CD4-positive, alpha-beta T cell treated with Interleukin-4 for 4 hours (primary cell): ENCODE data around the gene SATB2.

Source experiments
- DNase-seq: peaks from one replicate; pipeline ENCODE4 v3.0.0-alpha.2; 2020

SATB2 gene

DNA sequence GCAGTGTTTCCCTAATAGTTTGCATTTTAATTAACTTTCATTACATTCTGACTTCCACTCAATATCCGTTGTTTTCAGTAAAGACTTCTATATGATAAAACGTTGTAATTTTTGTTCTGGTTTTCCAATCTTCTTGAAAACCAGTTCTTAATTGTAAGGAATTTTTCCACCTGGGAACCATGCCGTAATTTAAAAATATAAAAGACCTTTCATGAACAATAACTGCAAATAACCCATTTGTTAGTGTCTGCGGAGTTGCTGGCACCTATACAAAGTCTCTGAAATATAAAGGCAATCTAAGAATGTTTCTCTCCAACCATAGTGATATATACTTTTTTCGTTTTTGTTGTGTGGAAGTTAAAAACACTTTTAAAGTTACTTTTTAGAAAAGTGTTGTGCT lies 7.7 kb upstream of the SATB2 start:
- no peak for DNase-seq

GRCh38 chr2:199464606-199465352 lies 7.0 kb upstream of the SATB2 start:
- DNase-seq, result no peak

DNA sequence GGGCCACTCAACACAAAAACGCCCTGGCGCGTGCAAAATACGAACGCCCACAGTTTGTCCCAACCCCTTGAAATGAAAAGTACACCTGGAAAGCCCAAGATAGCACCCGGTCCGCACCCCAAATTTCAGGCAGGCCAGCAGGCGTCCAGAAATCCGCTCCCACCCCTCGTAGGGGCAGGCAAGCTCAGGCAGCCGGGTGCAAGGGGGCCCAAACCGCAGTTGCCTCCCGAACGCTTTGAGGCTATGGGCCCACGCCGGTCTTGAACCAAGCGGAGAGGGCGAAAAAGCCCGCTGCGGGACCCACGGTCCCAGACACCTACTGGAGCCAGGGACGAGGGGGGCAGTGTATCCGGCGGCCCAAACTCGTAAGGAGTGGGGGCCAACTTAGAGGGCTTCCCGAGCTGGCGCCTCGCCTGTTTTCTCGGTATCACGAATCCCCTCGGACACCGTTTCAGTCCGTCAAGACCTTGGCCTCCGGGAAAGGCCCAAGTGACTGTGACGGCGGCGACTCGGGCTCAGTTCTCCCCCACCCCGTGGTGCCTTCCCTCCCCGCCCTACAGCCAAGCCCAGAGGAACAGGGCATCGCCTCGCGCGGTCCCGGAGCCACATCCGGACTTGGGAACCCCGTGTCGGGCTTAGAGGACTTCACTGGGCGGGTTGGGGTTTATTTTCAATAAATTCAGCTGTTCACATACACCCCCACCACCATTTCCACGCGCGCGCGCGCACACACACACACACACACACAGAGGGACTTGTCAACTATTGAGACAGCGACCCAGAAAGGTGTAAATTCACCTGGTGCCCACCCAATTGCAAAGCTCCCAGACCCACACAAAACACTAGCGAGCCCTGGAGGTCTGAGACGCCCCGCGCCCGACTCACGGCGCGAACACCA lies 6.2 kb upstream of the SATB2 start:
- no peak for DNase-seq

- DNase-seq, result peak; percentile 16
Observed at GRCh38 chr2:199462956-199463692, 5.4 kb upstream of the SATB2 start.

GRCh38 chr2:199462347-199462955 lies 4.7 kb upstream of the SATB2 start:
- no peak for DNase-seq

- no peak for DNase-seq
Observed at GRCh38 chr2:199461711-199462346, 4.1 kb upstream of the SATB2 start.

DNA sequence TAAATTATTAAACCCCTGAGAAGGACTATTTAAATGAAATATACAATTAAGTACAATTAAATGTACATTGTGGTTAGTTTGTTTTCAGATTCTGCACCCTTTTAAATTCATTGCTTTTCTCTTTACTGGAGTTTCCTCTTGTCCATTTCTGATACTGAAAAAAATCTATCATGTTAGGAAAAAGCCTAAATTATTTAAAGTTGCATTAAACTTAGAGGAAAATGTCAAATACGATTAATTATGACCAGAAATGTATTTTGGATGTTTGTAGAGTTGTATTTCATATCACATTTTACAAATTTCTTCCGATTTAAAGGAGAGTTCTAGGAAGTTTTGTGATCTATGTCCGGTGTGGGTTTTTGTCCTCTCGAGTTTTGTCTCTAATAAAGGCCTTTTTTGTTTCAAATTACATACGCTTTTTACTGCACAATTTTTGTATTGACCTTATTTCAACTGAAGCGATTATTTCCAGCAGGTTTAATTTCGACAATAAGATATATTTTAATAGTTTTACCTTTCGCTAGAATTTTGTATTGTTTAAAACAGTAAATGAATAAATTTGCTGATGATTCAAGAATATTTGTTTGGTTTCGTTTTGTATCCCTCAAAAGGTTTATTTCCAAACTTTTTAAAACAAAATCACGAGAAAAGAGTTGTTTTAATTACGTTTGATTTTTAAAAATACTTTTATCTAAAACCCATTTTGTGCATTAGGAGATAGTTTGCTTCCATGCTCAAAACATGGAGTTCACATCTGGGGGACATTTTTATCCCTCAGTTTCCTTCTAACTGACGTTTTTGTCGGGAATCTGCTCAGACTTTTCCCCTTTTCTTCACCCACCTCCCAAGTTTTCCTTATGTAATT lies 3.3 kb upstream of the SATB2 start:
- DNase-seq, result no peak

DNA sequence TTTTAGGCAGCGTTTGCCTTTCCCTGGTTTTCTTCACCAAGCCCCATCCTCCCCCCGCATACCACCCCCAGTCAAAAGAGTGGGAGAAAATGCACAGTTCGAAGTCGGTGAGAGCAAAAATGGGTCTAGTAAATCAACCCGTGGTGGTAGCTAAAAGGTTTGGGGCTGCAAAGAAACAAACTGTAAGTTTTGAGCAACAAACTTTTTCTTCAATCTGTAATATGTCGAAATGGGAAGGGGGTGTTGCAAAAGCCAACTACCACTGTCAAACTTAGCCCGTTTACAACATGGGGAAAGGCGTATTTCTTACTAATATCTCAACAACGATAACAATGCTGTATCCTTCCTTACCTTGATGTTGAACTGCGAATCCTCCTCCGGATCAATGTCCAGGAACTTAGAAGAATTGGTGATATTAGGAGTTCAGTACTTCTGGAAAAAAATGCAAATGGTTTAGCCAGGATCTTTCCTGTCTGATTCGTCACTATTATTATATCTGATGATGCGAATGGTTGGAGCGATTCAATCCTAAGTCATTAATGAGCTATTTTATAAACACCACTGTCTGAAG lies 2.4 kb upstream of the SATB2 start:
- DNase-seq, result no peak

GRCh38 chr2:199459286-199460100 lies 1.8 kb upstream of the SATB2 start:
- DNase-seq, result peak; percentile 71

GRCh38 chr2:199458806-199459285 lies 1.1 kb upstream of the SATB2 start:
- DNase-seq, result no peak

GRCh38 chr2:199458009-199458805 lies 468 bp upstream of the SATB2 start:
- DNase-seq, result no peak

DNA sequence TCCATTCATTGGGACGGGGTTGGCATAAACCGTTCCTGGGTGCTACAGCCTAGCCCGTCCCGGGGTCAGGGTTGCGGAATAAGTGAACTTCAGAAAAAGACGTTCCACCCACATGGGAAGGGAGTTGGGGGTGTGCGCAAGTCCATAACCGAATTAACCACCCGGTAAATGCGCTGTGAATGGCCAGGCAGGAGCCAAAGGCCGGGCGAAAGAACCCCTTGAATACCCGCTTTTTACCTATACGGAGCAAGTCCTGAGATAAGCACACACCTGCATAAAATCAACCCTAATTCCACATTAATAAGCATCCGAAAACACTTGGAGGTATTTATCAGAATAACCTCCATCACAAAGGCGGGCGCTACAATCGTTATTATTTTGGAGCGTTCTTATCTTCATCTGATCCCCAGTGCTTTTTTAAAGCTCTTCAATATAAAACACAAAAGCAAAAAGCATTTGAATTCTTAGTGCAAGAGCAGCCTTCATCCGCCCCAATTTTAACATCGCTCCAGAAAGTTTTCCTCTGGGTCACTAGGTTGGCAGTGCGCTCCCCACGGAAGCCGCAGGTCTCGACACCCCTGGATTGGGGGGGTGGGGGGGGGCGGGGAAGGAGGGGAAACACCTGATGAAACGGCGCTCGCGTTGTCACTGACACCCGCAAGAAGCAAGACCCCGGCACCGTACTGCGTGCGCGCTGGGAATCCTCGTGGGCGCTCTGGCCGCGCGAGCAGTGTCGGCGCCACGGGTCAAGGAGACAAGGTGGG lies 1.2 kb downstream of the SATB2 start:
- no peak for DNase-seq

GRCh38 chr2:199455545-199456382 lies 2.0 kb downstream of the SATB2 start:
- no peak for DNase-seq

GRCh38 chr2:199455210-199455544 lies 2.6 kb downstream of the SATB2 start:
- no peak for DNase-seq

GRCh38 chr2:199452991-199453379 lies 4.8 kb downstream of the SATB2 start:
- DNase-seq, result no peak

DNA sequence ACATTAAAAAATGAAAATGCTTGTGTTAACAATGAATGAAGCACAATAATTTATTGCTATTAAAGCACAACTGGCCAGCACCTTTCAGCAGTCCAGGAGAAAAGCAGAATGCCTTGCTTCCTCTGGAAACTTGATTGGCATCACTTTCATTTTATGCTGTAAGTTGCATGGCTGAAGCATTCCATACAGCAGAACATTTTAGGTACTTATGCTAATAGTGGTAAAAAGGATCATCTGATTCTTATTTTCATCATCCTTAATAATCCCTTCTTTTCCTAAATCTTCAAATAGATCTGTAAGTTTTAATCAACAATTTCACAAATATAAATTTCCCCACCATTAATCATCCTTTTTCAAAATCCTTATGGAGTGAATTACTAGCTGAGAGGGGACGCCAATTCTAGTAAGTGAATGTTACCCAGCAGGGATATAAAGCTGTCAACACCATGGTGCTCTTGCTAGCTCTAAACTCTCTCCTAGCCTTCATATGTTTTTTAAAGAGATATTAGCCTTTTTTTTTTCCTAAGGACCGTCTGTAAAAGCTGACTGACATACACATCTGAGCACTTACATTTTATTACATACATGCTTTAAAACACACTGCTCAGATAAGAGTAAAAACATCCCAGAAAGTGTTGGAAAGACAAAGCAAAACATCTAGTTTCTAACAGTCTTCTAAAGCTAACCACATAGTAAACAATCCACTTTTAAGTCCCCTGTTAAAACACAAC lies 5.3 kb downstream of the SATB2 start:
- DNase-seq, result no peak

DNA sequence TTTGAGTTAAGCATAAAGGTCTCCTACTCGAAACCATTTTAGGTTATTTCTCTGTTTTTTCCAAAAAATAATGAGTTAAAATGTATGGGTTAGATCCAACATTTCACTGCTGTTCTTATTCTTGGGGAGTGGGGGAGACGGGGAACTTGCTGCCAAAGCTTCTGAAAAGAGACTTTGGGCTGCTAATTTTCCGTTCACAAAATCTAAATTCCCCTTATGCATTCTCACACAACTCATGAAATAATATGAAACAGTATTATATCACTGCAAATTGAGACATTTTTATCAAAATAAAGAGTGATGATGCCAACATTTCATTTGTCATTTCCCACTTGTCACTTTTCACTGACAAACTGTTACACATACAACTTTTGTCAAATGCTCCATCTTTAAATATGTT lies 7.8 kb downstream of the SATB2 start:
- DNase-seq, result no peak
